ENCODE data around the gene SUPT7L.

- TF ChIP-seq CTCF (IDR thresholded peaks at IDR 0.05; ENCODE audit: low read length) = no peak
- no peak for TF ChIP-seq EZH2 (IDR thresholded peaks at IDR 0.05; ENCODE audit: borderline replicate concordance, low read length)
Measured at GRCh38 chr2:27624943-27625342, 38.5 kb downstream of the SUPT7L start.
